WERI-Rb-1 (cell line): ENCODE results near the gene LYRM4.
A peak's percentile ranks its signal among the peaks of the same experiment; 100 is the strongest.

Experiments used
- DNase-seq: peaks from one replicate; pipeline ENCODE4 v3.0.0-alpha.2; 2020
- H3K27ac ChIP-seq: fragments of 250-450 bp; sonication (Bioruptor Pico); 2 replicates; pipeline ENCODE4 v1.5.1; 2020; ENCODE audit warnings: mild to moderate bottlenecking, moderate library complexity
- H3K27me3 ChIP-seq: fragments of 250-450 bp; sonication (Bioruptor Pico); 2 replicates; pipeline ENCODE4 v1.5.1; 2021; ENCODE audit warnings: mild to moderate bottlenecking, low read depth, moderate library complexity; ENCODE audit not compliant: insufficient read depth, severe bottlenecking
- H3K36me3 ChIP-seq: fragments of 250-450 bp; sonication (Bioruptor Pico); 2 replicates; pipeline ENCODE4 v1.5.1; 2020; ENCODE audit warnings: mild to moderate bottlenecking, moderate library complexity
- H3K4me3 ChIP-seq: 2 replicates; pipeline ENCODE4 v1.5.1; 2011; ENCODE audit warnings: low read depth, mild to moderate bottlenecking, control low read depth, low read length
- H3K9me3 ChIP-seq: fragments of 250-450 bp; sonication (Bioruptor Pico); 2 replicates; pipeline ENCODE4 v1.5.1; 2021; ENCODE audit warnings: mild to moderate bottlenecking, moderate library complexity; ENCODE audit not compliant: severe bottlenecking
- CTCF ChIP-seq: IDR thresholded peaks from 2 replicates; pipeline ENCODE4 v1.5.1; 2011; ENCODE audit warnings: low read depth, mild to moderate bottlenecking, control low read depth, inconsistent platforms, low read length

The LYRM4 gene

GRCh38 chr6:5132731-5133130 is 128.0 kb downstream of the LYRM4 start:
- no peaks in the 10 kb centered on the region for H3K27me3 ChIP-seq
- H3K4me3 ChIP-seq = no peak overlapping the region
- no peak for TF ChIP-seq CTCF
- H3K36me3 ChIP-seq = no peaks in the 10 kb centered on the region
- no peaks in the 10 kb centered on the region for H3K9me3 ChIP-seq
- no peak overlapping the region for H3K27ac ChIP-seq
- DNase-seq = no peak

GRCh38 chr6:5130135-5130866 is 130.4 kb downstream of the LYRM4 start:
- Histone ChIP-seq H3K27ac (no peak overlapping the region), H3K36me3 (no peaks in the 10 kb centered on the region), H3K4me3 (no peak overlapping the region), H3K27me3 (no peaks in the 10 kb centered on the region), H3K9me3 (no peaks in the 10 kb centered on the region)
- DNase-seq = peak; percentile 53
- TF ChIP-seq CTCF = peak; percentile 10; the same call in 1 of the 2 replicates

- Histone ChIP-seq H3K27ac (no peak overlapping the region), H3K4me3 (no peak overlapping the region), H3K9me3 (no peaks in the 10 kb centered on the region), H3K36me3 (no peaks in the 10 kb centered on the region), H3K27me3 (no peaks in the 10 kb centered on the region)
- DNase-seq = no peak
- no peak for TF ChIP-seq CTCF
Measured at GRCh38 chr6:5128351-5128750, 132.4 kb downstream of the LYRM4 start.

- H3K4me3 ChIP-seq = no peak overlapping the region
- H3K27me3 ChIP-seq = no peaks in the 10 kb centered on the region
- peaks cover 3% of the 10 kb centered on the region; the same call in 1 of the 2 replicates for H3K36me3 ChIP-seq
- H3K27ac ChIP-seq = no peak overlapping the region
- H3K9me3 ChIP-seq = no peaks in the 10 kb centered on the region
- no peak for TF ChIP-seq CTCF
- no peak for DNase-seq
Measured at GRCh38 chr6:5127106-5127687, 133.6 kb downstream of the LYRM4 start.

GRCh38 chr6:5126214-5126613 is 134.5 kb downstream of the LYRM4 start:
- Histone ChIP-seq H3K27me3 (no peaks in the 10 kb centered on the region), H3K9me3 (no peaks in the 10 kb centered on the region), H3K4me3 (no peak overlapping the region), H3K36me3 (peaks cover 3% of the 10 kb centered on the region; the same call in 1 of the 2 replicates), H3K27ac (no peak overlapping the region)
- DNase-seq = no peak
- TF ChIP-seq CTCF = no peak
